AG09319 (cell line): ENCODE data around the gene LGALS16.
"Not testable (repeated sequence)": the region's sequence is repeated elsewhere in the genome, so short reads cannot be mapped to it uniquely, and the experiment has no call there.

Experiments
- DNase-seq: peaks from one replicate; pipeline ENCODE4 v3.0.0-alpha.2; 2010; ENCODE audit warnings: low read depth; ENCODE audit errors: extremely low read depth
- CTCF ChIP-seq: IDR thresholded peaks from 2 replicates; pipeline ENCODE4 v1.5.1; 2011; ENCODE audit warnings: low read depth, mild to moderate bottlenecking, inconsistent platforms, low read length, moderate library complexity

Gene LGALS16

GRCh38 chr19:39677961-39678889 lies 22.5 kb downstream of the LGALS16 start:
- DNase-seq, result no peak
- no peak for TF ChIP-seq CTCF

GRCh38 chr19:39679056-39679790 lies 23.5 kb downstream of the LGALS16 start:
- no peak for DNase-seq

GRCh38 chr19:39679791-39680168 lies 24.1 kb downstream of the LGALS16 start:
- TF ChIP-seq CTCF, result no peak
- DNase-seq, result no peak

More at GRCh38 chr19:39679056-39679790, 23.5 kb downstream of the LGALS16 start:
- TF ChIP-seq CTCF, result no peak

- no peak for DNase-seq
- no peak for TF ChIP-seq CTCF
These were observed 24.9 kb downstream of the LGALS16 start for GRCh38 chr19:39680593-39680992.

GRCh38 chr19:39681416-39681815 lies 25.7 kb downstream of the LGALS16 start:
- DNase-seq, result no peak

GRCh38 chr19:39684267-39684666 lies 28.6 kb downstream of the LGALS16 start:
- no peak for TF ChIP-seq CTCF
- DNase-seq, result no peak

More at GRCh38 chr19:39681416-39681815, 25.7 kb downstream of the LGALS16 start:
- TF ChIP-seq CTCF, result no peak

GRCh38 chr19:39686739-39687138 lies 31.0 kb downstream of the LGALS16 start:
- no peak for DNase-seq
- no peak for TF ChIP-seq CTCF

- not testable (repeated sequence) for DNase-seq
These were observed 32.9 kb downstream of the LGALS16 start for GRCh38 chr19:39688637-39689036.
